Measurements from ENCODE around the gene DKKL1. TPM values are rescaled to one million over a fixed set of nuclear protein-coding genes. Genes with fewer than 3 reads are reported as not detected.

The DKKL1 gene
- total RNA-seq, 2 experiments from 2014 or later, result 0.61 to 0.63 TPM

GRCh38 chr19:49393881-49394280 lies 30.2 kb downstream of the DKKL1 start:
- DNase-seq (ENCODE audit: low spot score), result no peak
- no peak overlapping the region for H3K27ac ChIP-seq (ENCODE audit: low read depth, low read length, poor library complexity, severe bottlenecking)
- peak overlapping the region; percentile 29 for H3K4me2 ChIP-seq (ENCODE audit: low read length)
- H3K4me3 ChIP-seq (ENCODE audit: low read depth, low read length, poor library complexity, severe bottlenecking), result no peak overlapping the region
- BruUV-seq (replicated peaks), result no TSS peak
- no peaks in the 10 kb centered on the region for H3K9me3 ChIP-seq (ENCODE audit: low read length)
- peaks cover 70% of the 10 kb centered on the region for H3K4me1 ChIP-seq (ENCODE audit: insufficient read depth, low read length, poor library complexity, severe bottlenecking)
- H3K9me2 ChIP-seq (ENCODE audit: insufficient read depth, low read length), result no peaks in the 10 kb centered on the region
- H2AFZ ChIP-seq (ENCODE audit: low read length), result no peak overlapping the region
- H3K36me3 ChIP-seq (ENCODE audit: insufficient read depth, low read length), result no peaks in the 10 kb centered on the region
- H4K20me1 ChIP-seq (ENCODE audit: insufficient read depth, low read length), result no peaks in the 10 kb centered on the region
- no peaks in the 10 kb centered on the region for H3K79me2 ChIP-seq (ENCODE audit: insufficient read depth, low read depth, low read length)
- intact Hi-C loops (cut with micrococcal nuclease; ENCODE audit: unreplicated experiment), result no loop called here
- ChIA-PET CTCF (ENCODE audit: unreplicated experiment) (interaction anchor here (0.6 kb wide), 1 partner anchor 52 kb away, joined by 3 read pairs; no protein-coding TSS in a partner anchor), POLR2A (no interaction called here)
- no peak for TF ChIP-seq CTCF (conservative IDR thresholded peaks at IDR 0.05; ENCODE audit: low read length)
- no peak for TF ChIP-seq EZH2phosphoT487 (IDR thresholded peaks at IDR 0.05; ENCODE audit: borderline replicate concordance, low read depth, low read length)

- no peak for TF ChIP-seq EZH2phosphoT487 (IDR thresholded peaks at IDR 0.05; ENCODE audit: borderline replicate concordance, low read depth, low read length)
- TF ChIP-seq CTCF (conservative IDR thresholded peaks at IDR 0.05; ENCODE audit: low read length), result no peak
- CTCF ChIA-PET (ENCODE audit: unreplicated experiment), result no interaction called here
- POLR2A ChIA-PET, result no interaction called here
- no TSS peak for BruUV-seq (replicated peaks)
- no peak overlapping the region for H3K27ac ChIP-seq (ENCODE audit: low read depth, low read length, poor library complexity, severe bottlenecking)
- no peaks in the 10 kb centered on the region for H3K36me3 ChIP-seq (ENCODE audit: insufficient read depth, low read length)
- no peak overlapping the region for H2AFZ ChIP-seq (ENCODE audit: low read length)
- no peaks in the 10 kb centered on the region for H3K79me2 ChIP-seq (ENCODE audit: insufficient read depth, low read depth, low read length)
- intact Hi-C loops (cut with micrococcal nuclease; ENCODE audit: unreplicated experiment), result no loop called here
- H3K9me2 ChIP-seq (ENCODE audit: insufficient read depth, low read length), result no peaks in the 10 kb centered on the region
- H3K9me3 ChIP-seq (ENCODE audit: low read length), result no peaks in the 10 kb centered on the region
- DNase-seq (ENCODE audit: low spot score), result no peak
- H3K4me3 ChIP-seq (ENCODE audit: low read depth, low read length, poor library complexity, severe bottlenecking), result no peak overlapping the region
- no peak overlapping the region for H3K4me2 ChIP-seq (ENCODE audit: low read length)
- peaks cover 66% of the 10 kb centered on the region for H3K4me1 ChIP-seq (ENCODE audit: insufficient read depth, low read length, poor library complexity, severe bottlenecking)
- no peaks in the 10 kb centered on the region for H4K20me1 ChIP-seq (ENCODE audit: insufficient read depth, low read length)
Observed at GRCh38 chr19:49395581-49396407, 32.1 kb downstream of the DKKL1 start.
